Neural crest cell (in vitro differentiated cells): ENCODE measurements around the gene CDK17. TPM values are rescaled to one million over a fixed set of nuclear protein-coding genes. Genes with fewer than 3 reads are reported as not detected.
"Not testable (repeated sequence)": the region's sequence is repeated elsewhere in the genome, so short reads cannot be mapped to it uniquely, and the experiment has no call there.

Experiments used
- DNase-seq: peaks from one replicate; pipeline ENCODE4 v3.0.0; 2021; ENCODE audit warnings: low read depth, mixed read lengths, low spot score
- H3K27ac Mint-ChIP-seq: one replicate; pipeline ENCODE4 v1.8.0; 2021; ENCODE audit warnings: mild to moderate bottlenecking, mixed read lengths; ENCODE audit not compliant: unreplicated experiment
- H3K27me3 Mint-ChIP-seq: 2 replicates; pipeline ENCODE4 v1.8.0; 2021; ENCODE audit warnings: low read depth, mild to moderate bottlenecking, mixed read lengths
- H3K36me3 Mint-ChIP-seq: 2 replicates; pipeline ENCODE4 v1.8.0; 2021; ENCODE audit warnings: low read depth, mild to moderate bottlenecking, mixed read lengths
- H3K4me1 Mint-ChIP-seq: 2 replicates; pipeline ENCODE4 v1.8.0; 2021; ENCODE audit warnings: mixed read lengths
- H3K4me3 Mint-ChIP-seq: one replicate; pipeline ENCODE4 v1.8.0; 2021; ENCODE audit warnings: mild to moderate bottlenecking, mixed read lengths
- H3K9me3 Mint-ChIP-seq: 2 replicates; pipeline ENCODE4 v1.8.0; 2021; ENCODE audit warnings: mixed read lengths
- CTCF ChIP-seq: fragments of 200-600 bp; sonication (generic); conservative IDR thresholded peaks from 2 replicates; pipeline ENCODE4 v1.5.0; 2021; ENCODE audit warnings: antibody characterized with exemption, mild to moderate bottlenecking
- total RNA-seq: library from RNA; stranded (reverse); gene quantifications from 2 replicates; pipeline ENCODE4 v1.2.1, GENCODE V29; 2021

CDK17 gene
- total RNA-seq, 1 donor from 2014 or later, result 33.4 TPM

- Mint-ChIP-seq H3K9me3 (no peaks in the 10 kb centered on the region), H3K27me3 (no peaks in the 10 kb centered on the region), H3K4me1 (peaks cover 12% of the 10 kb centered on the region), H3K36me3 (no peaks in the 10 kb centered on the region), H3K4me3 (no peak overlapping the region), H3K27ac (no peak overlapping the region)
- TF ChIP-seq CTCF, result no peak
- DNase-seq, result no peak
Measured at GRCh38 chr12:96424601-96425000, 24.4 kb upstream of the CDK17 start.

DNA sequence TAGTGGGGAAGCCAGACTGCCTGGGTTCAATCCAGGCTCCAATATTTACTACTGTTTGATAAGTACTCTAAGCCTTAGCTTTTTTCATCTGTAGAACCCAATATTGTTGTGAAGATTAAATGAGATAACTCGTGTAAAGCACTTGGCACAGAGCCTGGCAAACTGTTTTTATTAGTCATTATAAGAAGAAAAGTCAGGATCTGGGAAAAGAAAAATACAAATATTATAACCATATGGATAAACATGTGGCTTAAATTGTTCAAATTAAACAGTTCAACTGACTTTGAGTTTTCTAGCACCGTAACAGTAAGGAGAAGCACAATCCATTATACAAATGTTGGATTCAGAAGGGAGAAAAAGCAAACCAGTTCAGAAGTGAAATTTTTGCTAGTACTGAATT is 22.0 kb upstream of the CDK17 start:
- H3K4me3 Mint-ChIP-seq, result no peak overlapping the region

DNA sequence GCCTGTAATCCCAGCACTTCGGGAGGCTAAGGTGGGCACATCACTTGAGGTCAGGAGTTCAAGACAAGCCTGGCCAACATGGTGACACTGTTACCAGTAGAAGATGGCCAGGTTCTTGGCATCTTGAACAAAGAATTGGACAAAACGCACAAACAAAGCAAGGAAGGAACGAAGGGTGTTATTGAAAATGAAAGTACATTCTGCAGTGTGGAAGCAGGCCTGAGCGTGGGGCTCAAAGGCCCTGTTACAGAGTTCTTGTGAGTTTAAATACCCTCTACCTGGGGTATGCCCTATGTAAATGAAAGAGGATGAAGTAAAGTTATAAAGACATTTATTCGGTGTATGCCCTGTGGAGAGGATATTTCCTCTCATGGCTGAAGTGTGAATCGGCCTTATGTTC is 20.8 kb upstream of the CDK17 start:
- no peaks in the 10 kb centered on the region for H3K36me3 Mint-ChIP-seq
- DNase-seq, result no peak
- no peaks in the 10 kb centered on the region for H3K27me3 Mint-ChIP-seq
- no peaks in the 10 kb centered on the region for H3K4me1 Mint-ChIP-seq
- H3K9me3 Mint-ChIP-seq, result no peaks in the 10 kb centered on the region
- no peak overlapping the region for H3K27ac Mint-ChIP-seq
- H3K4me3 Mint-ChIP-seq, result no peak overlapping the region
- TF ChIP-seq CTCF, result no peak

More for the DNA sequence above, 22.0 kb upstream of the CDK17 start:
- no peak overlapping the region for H3K27ac Mint-ChIP-seq
- no peaks in the 10 kb centered on the region for H3K27me3 Mint-ChIP-seq
- H3K36me3 Mint-ChIP-seq, result no peaks in the 10 kb centered on the region
- TF ChIP-seq CTCF, result no peak
- H3K4me1 Mint-ChIP-seq, result peaks cover 4% of the 10 kb centered on the region
- no peaks in the 10 kb centered on the region for H3K9me3 Mint-ChIP-seq
- DNase-seq, result no peak

- DNase-seq, result no peak
- no peak for TF ChIP-seq CTCF
- Mint-ChIP-seq H3K4me1 (no peaks in the 10 kb centered on the region), H3K4me3 (no peak overlapping the region), H3K27ac (no peak overlapping the region), H3K9me3 (no peaks in the 10 kb centered on the region), H3K27me3 (no peaks in the 10 kb centered on the region), H3K36me3 (no peaks in the 10 kb centered on the region)
Measured at GRCh38 chr12:96420277-96420835, 20.1 kb upstream of the CDK17 start.

- H3K9me3 Mint-ChIP-seq, result no peaks in the 10 kb centered on the region
- no peak overlapping the region for H3K27ac Mint-ChIP-seq
- H3K27me3 Mint-ChIP-seq, result no peaks in the 10 kb centered on the region
- TF ChIP-seq CTCF, result no peak
- DNase-seq, result no peak
- H3K4me3 Mint-ChIP-seq, result no peak overlapping the region
- no peaks in the 10 kb centered on the region for H3K4me1 Mint-ChIP-seq
- no peaks in the 10 kb centered on the region for H3K36me3 Mint-ChIP-seq
Measured at GRCh38 chr12:96419576-96420276, 19.5 kb upstream of the CDK17 start.

- not testable (repeated sequence) for H3K36me3 Mint-ChIP-seq, H3K9me3 Mint-ChIP-seq, H3K27ac Mint-ChIP-seq, H3K4me1 Mint-ChIP-seq, DNase-seq, H3K4me3 Mint-ChIP-seq, H3K27me3 Mint-ChIP-seq
Measured at GRCh38 chr12:96417688-96418087, 17.4 kb upstream of the CDK17 start.
